Esophagus muscularis mucosa (tissue), 4 donors: ENCODE measurements around the gene SPRED2.
A peak's percentile ranks its signal among the peaks of the same experiment; 100 is the strongest.

Source experiments
- EP300 ChIP-seq: sonication (generic); formaldehyde crosslinking; IDR thresholded peaks from one replicate; pipeline ENCODE4 v1.6.1; 2017; ENCODE audit warnings: antibody characterized with exemption
- POLR2A ChIP-seq: fragments of 450-650 bp; IDR thresholded peaks from one replicate; pipeline ENCODE4 v1.6.1; 2017; ENCODE audit warnings: antibody characterized with exemption, moderate library complexity, mild to moderate bottlenecking, low read depth
- POLR2AphosphoS5 ChIP-seq, 2 donors: sonication (generic); formaldehyde crosslinking; IDR thresholded peaks; one replicate each; pipeline ENCODE4 v1.6.1; 2017; ENCODE audit warnings: antibody characterized with exemption in 2 of 2
- TF ChIP-seq, protein P1 (sequence below), 3 experiments: fragments of 200-600 bp in 2 of 3; fragments of 450-650 bp in 1 of 3; sonication (generic) in 2 of 3; IDR thresholded peaks; one replicate each; pipeline ENCODE4 v1.5.1; 2017 to 2019; ENCODE audit warnings: antibody characterized with exemption in 3 of 3, mild to moderate bottlenecking in 2 of 3, moderate library complexity in 1 of 3

DNA sequence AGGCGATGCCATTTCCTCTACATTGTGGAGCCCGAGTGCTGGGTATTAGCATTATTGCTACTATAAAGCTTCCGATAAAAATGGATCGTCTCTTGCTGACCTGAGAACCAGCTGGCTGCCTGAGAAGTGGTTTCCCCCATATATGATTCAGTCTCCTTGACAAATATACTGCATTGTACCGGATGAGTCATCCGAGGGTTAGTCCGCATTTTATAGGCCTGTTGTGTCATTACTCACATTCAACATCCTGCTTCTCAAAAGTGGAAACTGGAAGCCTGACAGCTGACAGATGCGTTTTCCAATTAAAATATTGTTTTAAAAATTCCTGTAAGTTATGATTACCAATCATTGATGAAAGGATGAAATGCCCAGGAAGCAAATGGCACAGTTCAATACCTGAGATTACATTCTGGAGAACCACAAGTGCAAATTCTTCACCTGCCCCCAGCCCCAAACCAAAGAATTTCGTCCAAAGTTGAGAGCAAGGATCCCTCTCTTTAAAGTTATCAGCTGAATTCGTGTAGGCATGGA, 65.7 kb downstream of the SPRED2 start:
- TF ChIP-seq, protein P1, sequence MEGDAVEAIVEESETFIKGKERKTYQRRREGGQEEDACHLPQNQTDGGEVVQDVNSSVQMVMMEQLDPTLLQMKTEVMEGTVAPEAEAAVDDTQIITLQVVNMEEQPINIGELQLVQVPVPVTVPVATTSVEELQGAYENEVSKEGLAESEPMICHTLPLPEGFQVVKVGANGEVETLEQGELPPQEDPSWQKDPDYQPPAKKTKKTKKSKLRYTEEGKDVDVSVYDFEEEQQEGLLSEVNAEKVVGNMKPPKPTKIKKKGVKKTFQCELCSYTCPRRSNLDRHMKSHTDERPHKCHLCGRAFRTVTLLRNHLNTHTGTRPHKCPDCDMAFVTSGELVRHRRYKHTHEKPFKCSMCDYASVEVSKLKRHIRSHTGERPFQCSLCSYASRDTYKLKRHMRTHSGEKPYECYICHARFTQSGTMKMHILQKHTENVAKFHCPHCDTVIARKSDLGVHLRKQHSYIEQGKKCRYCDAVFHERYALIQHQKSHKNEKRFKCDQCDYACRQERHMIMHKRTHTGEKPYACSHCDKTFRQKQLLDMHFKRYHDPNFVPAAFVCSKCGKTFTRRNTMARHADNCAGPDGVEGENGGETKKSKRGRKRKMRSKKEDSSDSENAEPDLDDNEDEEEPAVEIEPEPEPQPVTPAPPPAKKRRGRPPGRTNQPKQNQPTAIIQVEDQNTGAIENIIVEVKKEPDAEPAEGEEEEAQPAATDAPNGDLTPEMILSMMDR (IDR thresholded peaks at IDR 0.05): no peak
- no peak for TF ChIP-seq POLR2A
- TF ChIP-seq EP300: no peak
- peak in 1 of 2 donors; percentile 18 for TF ChIP-seq POLR2AphosphoS5 (IDR thresholded peaks at IDR 0.05)
